GM12875 (cell line): ENCODE results near the gene ZNF892.

ENCODE experiments used
- H3K4me3 ChIP-seq: one replicate; pipeline ENCODE4 v1.5.1; 2011; ENCODE audit warnings: low read depth, low read length, control low read depth
- TF ChIP-seq, protein P1 (sequence below): IDR thresholded peaks from 2 replicates; pipeline ENCODE4 v1.5.1; 2011; ENCODE audit warnings: low read depth, mild to moderate bottlenecking, control low read depth, inconsistent platforms, low read length, moderate library complexity, borderline replicate concordance; ENCODE audit not compliant: insufficient read depth

Gene ZNF892

DNA sequence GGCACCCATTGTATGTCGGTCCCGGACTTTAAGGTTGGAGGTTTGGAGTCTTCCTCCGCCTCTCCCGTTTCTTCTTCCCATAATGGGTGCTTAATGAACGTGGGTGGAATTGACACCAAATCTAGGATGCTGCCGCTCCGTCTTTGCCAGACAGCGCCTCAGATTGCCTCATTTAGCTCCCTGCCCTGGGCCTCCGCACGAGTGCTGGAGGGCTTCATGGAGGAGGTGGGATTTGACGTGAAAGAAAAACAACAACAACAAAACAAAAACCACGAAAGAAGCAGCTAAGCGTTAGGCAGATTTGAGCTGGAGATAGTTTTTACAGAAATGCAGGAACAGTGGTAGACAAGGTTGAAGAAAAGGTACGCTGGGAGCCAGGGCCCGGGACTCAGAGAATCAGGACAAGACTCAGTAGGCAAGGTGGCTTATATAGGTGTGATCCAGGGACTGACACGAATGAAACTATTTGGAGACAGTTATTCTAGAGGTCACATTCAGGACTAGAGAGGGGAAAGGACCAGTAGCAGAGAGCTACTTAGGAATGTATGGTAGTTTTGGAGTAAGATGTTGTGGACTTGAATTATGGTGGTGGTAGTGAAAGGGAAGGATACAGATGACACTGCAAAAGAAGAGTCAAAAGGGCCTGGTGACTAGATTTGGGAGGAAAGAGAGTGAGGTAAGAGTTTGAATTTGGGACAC, 41.1 kb upstream of the ZNF892 start:
- H3K4me3 ChIP-seq = peak overlapping the region; percentile 83
- TF ChIP-seq, protein P1, sequence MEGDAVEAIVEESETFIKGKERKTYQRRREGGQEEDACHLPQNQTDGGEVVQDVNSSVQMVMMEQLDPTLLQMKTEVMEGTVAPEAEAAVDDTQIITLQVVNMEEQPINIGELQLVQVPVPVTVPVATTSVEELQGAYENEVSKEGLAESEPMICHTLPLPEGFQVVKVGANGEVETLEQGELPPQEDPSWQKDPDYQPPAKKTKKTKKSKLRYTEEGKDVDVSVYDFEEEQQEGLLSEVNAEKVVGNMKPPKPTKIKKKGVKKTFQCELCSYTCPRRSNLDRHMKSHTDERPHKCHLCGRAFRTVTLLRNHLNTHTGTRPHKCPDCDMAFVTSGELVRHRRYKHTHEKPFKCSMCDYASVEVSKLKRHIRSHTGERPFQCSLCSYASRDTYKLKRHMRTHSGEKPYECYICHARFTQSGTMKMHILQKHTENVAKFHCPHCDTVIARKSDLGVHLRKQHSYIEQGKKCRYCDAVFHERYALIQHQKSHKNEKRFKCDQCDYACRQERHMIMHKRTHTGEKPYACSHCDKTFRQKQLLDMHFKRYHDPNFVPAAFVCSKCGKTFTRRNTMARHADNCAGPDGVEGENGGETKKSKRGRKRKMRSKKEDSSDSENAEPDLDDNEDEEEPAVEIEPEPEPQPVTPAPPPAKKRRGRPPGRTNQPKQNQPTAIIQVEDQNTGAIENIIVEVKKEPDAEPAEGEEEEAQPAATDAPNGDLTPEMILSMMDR = no peak

DNA sequence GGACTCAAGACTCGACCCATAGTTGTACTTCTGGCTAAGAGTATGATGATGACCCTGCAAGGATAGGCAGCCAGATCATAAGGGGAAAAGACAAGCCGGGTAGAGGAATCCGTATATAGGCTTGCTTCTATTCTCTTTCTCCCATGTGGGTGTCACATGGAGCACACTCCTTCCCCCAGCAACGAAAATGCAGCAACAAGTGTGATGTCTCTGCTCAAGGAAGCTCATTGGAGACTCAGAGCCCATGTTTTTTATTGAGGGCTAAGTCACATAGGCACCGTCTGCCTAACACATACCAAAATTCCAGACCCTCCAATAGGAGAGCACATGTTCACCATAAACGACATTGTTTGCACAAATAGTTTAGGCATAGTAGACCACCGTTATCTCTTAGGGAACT, 35.4 kb upstream of the ZNF892 start:
- TF ChIP-seq, protein P1 = no peak
- H3K4me3 ChIP-seq = no peak overlapping the region

DNA sequence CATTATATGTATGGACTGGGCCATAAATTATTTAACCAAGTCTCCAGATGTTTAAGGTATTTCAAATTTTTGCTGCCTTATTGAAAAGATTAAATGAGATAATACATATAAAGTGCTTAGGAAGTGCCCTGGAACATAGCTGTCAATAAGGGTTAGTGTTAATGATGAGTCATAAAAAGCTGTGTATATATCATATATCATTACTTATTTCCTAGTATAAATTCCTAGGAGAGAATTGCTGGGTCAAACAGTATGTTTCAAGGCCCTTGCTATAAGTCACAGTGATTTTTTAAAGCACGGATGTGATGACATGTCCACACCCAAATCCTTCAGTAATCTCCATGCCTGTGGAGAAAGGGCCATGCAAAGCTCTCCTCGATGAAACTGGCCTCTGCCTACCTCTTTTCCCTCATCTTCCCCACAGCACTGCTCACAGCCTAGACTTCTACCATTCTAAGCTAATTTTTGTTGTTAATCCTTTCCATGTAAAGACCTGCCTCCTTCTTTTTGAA, 33.2 kb upstream of the ZNF892 start:
- H3K4me3 ChIP-seq = no peak overlapping the region
- TF ChIP-seq, protein P1 = no peak

DNA sequence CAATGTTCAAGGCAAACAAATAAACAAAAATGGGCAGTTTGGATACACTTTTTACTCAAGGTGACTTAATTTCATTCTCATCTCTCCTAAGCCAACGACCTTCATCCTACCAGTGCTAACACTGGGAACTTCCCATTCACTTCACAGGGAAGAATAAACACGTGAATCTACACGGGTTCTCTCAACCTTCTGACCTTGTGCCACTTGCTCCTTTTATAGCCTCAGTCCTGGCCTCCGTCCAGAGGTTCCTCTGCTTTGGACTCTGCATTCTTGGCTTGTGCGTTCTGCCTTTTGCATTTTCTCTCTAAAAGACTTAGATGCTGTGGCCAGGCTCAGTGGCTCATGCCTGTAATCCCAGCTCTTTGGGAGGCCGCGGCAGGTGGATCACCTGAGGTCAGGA, 27.9 kb upstream of the ZNF892 start:
- H3K4me3 ChIP-seq = no peak overlapping the region
- TF ChIP-seq, protein P1 = no peak

DNA sequence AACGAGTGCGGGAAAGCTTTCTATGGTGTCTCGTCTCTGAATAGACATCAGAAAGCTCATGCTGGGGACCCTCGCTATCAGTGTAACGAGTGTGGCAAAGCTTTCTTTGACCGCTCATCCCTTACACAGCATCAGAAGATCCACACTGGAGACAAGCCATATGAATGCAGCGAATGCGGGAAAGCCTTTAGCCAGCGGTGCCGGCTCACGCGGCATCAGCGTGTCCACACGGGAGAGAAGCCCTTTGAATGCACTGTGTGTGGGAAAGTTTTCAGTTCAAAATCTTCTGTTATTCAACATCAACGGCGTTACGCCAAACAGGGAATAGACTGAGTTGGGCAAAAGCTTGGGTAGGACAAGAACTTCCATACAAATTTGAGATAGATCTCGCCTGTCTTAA, 25.5 kb upstream of the ZNF892 start:
- TF ChIP-seq, protein P1 = no peak
- H3K4me3 ChIP-seq = no peak overlapping the region

DNA sequence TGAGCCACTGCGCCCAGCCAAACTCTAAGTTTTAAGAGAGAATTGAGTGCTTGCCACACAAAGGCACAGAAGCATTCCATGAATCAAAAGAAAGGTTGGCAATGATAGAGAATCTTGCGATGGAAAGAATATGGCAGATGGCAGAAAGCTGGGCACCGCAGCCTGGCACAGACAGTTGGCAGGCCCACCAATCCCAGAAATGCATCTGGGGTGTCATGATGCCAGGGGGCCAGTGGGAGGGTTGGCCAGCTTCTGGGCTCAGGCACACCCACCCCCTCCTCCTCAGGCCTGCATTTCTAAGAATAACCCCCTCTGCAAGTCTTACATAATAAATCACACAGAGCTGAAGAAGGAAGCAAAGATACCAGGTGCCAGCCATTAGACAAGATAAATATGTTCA, 22.1 kb upstream of the ZNF892 start:
- no peak overlapping the region for H3K4me3 ChIP-seq
- TF ChIP-seq, protein P1 = no peak

DNA sequence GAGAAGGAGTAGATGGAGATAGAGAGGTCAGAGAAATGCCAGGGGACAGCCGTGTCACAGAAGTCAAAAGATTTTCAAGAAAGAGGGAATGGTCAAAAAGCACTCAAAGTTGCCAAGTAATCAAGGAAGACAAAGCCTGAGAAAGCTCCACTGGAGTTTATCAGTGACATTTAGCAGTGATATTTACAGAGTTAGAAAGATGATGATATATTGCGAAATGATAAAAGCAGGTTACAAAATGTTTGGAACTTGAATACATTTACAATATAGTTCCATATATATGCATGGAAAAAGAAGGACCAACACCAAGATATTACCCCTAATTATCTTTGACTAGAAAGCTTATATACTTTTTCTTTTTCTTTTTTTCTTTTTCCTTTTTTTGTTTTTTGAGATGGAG, 21.3 kb upstream of the ZNF892 start:
- TF ChIP-seq, protein P1 = no peak
- H3K4me3 ChIP-seq = no peak overlapping the region
